KOPT-K1 (cell line): ENCODE results near the gene GPER1.

Experiments
- H3K27ac ChIP-seq: fragments of 200-600 bp; sonication (generic); 2 replicates; pipeline ENCODE4 v1.5.1; 2016; ENCODE audit warnings: antibody characterized with exemption, mild to moderate bottlenecking, low read depth, low read length; ENCODE audit not compliant: poor library complexity, severe bottlenecking
- H3K36me3 ChIP-seq: fragments of 200-600 bp; sonication (generic); 2 replicates; pipeline ENCODE4 v1.5.1; 2017; ENCODE audit warnings: antibody characterized with exemption, mild to moderate bottlenecking, low read length, moderate library complexity; ENCODE audit not compliant: insufficient read depth
- H3K9me3 ChIP-seq: fragments of 200-600 bp; sonication (generic); 2 replicates; pipeline ENCODE4 v1.5.1; 2017; ENCODE audit warnings: antibody characterized with exemption, low read length, mild to moderate bottlenecking; ENCODE audit not compliant: insufficient read depth, poor library complexity, severe bottlenecking

GPER1 gene

GRCh38 chr7:1050254-1050906 is 37.5 kb upstream of the GPER1 start:
- Histone ChIP-seq H3K27ac (no peak overlapping the region), H3K9me3 (no peaks in the 10 kb centered on the region), H3K36me3 (no peaks in the 10 kb centered on the region)

DNA sequence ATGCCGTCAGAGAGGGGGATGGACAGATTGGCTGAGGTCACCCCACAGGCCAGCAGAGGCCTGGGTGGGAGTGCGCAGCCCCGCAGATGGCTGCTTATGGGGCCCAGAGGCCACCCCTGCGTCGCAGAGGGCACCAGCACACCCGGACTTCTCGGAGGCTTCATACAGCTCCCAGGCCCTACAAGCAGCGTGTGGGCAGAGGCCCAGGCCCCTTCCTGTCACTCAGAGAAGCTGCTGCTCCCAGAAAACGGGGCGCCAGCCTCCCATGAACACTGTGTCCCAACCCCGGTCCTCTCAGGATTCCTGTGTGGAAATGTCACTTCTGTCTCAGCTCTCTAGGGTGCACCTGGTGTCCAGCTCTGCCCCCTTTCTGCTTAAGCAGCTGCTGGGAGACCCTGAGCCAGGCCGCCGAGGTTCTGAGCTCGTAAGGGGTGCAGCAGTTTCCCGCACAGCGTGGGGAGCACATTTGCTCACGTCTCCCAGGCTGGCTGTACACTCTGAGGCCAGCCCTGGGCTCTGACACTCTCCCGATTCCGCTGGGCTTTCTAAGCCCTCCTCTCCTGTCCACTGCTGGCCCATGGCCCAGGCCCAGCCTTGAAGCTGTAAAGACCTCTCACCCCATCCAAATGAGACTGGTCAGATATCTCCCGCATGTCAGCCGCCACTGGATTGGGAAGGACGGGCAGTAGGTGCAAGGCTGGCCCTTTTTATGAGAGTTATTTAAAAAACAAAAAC is 36.8 kb upstream of the GPER1 start:
- Histone ChIP-seq H3K36me3 (no peaks in the 10 kb centered on the region), H3K9me3 (no peaks in the 10 kb centered on the region), H3K27ac (no peak overlapping the region)

- no peak overlapping the region for H3K27ac ChIP-seq
- no peaks in the 10 kb centered on the region for H3K36me3 ChIP-seq
- H3K9me3 ChIP-seq = no peaks in the 10 kb centered on the region
These were observed 35.7 kb upstream of the GPER1 start for GRCh38 chr7:1052031-1052818.

DNA sequence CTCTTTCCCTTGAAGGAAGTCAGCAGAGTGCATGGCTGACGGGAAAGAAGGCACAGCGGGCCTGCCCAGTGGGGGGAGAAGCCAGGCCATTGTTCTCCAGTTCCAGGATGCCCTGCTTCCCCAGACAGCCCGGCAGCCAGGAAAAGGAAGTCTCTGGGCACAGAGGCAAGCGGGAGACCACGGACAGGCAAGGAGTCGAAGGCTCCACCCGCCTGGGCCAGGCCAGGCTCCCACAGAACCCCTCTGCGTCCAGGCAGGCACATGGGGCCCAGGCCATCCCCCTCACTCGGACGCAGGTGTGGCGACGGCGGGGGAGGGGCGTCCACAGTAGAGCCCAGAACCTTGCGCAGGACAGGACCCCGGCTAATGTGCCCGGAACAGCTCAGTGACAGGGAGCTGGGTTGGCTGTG is 34.9 kb upstream of the GPER1 start:
- Histone ChIP-seq H3K9me3 (no peaks in the 10 kb centered on the region), H3K27ac (no peak overlapping the region), H3K36me3 (no peaks in the 10 kb centered on the region)

- no peaks in the 10 kb centered on the region for H3K9me3 ChIP-seq
- no peak overlapping the region for H3K27ac ChIP-seq
- no peaks in the 10 kb centered on the region for H3K36me3 ChIP-seq
These were observed 34.0 kb upstream of the GPER1 start for GRCh38 chr7:1053816-1054370.

GRCh38 chr7:1054438-1054837 is 33.5 kb upstream of the GPER1 start:
- Histone ChIP-seq H3K27ac (no peak overlapping the region), H3K36me3 (no peaks in the 10 kb centered on the region), H3K9me3 (no peaks in the 10 kb centered on the region)

GRCh38 chr7:1054861-1055450 is 33.0 kb upstream of the GPER1 start:
- Histone ChIP-seq H3K27ac (no peak overlapping the region), H3K9me3 (no peaks in the 10 kb centered on the region), H3K36me3 (no peaks in the 10 kb centered on the region)

DNA sequence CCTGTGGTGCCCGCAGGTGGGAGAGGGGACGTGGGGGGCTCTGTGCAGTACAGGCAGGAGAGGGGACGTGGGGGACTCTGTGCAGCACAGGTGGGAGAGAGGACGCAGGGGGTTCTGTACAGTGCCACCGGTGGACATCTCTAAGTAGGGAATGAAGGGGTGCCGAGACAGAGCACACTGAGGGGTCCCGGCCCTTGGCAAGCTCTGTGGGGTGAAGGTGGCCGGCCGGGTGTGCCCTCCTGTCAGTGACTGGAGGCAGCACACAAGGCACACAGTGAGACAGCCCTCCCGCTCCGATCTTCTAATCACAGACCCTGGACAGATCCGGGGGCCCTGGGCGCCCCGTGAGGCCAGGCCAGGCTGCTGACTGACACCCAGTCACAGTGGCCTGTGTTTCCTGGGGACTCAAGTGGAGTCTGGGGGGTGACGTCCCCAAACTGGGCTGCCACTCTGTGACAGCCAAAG is 32.4 kb upstream of the GPER1 start:
- H3K27ac ChIP-seq = no peak overlapping the region
- no peaks in the 10 kb centered on the region for H3K9me3 ChIP-seq
- no peaks in the 10 kb centered on the region for H3K36me3 ChIP-seq

DNA sequence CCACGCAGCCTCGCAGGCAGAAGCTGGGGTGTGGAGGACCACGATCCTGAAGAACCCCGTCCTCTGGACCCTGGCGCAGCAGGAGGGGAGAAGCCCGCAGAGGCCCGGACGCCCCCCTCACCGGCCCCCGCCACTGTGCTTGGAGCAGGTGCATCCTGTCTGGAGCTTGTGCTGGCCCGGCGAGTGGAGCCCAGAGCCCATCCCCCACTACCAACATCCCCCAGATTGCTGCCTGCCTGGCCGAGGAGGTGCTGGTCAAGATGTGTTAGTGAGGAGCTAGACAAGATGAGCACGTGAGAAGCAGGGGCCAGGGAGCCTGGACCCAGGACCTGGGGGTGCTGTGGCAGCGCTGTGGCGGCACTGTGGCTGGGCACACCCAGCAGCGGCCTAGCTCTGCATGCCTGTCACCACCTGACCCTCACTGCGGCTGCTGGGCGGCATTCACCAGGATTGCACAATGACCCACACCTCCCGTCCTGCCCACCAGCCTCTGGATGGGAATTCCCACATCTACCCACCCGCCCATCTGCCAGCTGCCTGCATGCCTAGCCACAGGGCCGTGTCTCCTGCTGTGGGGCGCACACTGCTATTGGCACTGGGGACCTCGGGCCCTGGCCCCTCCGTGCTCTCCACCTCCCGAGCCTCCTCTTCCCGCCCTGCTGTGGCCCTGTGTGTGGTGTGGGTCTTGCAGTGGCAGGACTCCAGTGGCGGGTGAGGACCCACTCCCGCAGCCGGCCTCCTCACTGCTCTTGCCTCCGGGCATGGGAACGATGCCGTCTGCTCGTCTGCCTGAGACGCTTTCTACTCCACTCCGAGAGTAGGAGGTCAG is 31.7 kb upstream of the GPER1 start:
- H3K27ac ChIP-seq = no peak overlapping the region
- no peaks in the 10 kb centered on the region for H3K36me3 ChIP-seq
- no peaks in the 10 kb centered on the region for H3K9me3 ChIP-seq

DNA sequence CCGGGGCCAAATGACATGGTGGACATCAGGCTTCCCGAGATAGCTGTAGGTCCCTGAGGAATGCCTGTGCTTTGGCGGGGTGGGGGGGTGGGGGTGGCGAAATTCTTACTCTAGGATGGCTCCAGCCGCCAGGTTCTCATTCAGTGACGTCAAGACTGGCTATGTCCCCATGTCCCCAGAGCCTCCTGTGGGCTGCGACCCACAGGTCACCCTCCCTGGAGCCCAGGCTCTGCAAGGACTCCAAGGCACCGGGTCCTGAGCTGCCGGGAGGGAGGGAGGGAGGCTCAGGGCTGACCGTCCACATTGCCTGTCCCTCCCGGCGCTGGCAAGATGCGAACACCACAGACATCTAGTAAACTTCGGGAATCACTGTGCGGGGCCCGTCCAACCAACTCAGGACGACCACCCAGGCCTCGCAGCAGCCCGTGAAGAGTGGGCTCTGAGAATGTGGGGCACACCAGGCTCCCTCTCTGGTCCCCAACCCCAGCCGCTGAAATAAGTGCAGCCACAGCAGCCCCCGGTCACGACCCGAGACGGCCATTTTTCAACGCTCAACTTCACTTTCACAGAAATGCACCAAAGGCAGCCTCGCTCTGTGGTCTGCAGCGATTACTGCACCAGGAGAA is 31.0 kb upstream of the GPER1 start:
- H3K9me3 ChIP-seq = no peaks in the 10 kb centered on the region
- no peaks in the 10 kb centered on the region for H3K36me3 ChIP-seq
- H3K27ac ChIP-seq = no peak overlapping the region

DNA sequence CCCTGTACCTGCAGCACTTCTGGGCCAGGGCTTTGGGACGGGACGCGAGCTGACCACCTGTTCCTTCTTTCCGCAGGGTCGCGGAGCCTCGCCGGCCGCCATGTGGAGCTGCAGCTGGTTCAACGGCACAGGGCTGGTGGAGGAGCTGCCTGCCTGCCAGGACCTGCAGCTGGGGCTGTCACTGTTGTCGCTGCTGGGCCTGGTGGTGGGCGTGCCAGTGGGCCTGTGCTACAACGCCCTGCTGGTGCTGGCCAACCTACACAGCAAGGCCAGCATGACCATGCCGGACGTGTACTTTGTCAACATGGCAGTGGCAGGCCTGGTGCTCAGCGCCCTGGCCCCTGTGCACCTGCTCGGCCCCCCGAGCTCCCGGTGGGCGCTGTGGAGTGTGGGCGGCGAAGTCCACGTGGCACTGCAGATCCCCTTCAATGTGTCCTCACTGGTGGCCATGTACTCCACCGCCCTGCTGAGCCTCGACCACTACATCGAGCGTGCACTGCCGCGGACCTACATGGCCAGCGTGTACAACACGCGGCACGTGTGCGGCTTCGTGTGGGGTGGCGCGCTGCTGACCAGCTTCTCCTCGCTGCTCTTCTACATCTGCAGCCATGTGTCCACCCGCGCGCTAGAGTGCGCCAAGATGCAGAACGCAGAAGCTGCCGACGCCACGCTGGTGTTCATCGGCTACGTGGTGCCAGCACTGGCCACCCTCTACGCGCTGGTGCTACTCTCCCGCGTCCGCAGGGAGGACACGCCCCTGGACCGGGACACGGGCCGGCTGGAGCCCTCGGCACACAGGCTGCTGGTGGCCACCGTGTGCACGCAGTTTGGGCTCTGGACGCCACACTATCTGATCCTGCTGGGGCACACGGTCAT is 30.3 kb upstream of the GPER1 start:
- no peaks in the 10 kb centered on the region for H3K36me3 ChIP-seq
- H3K27ac ChIP-seq = no peak overlapping the region
- H3K9me3 ChIP-seq = no peaks in the 10 kb centered on the region

DNA sequence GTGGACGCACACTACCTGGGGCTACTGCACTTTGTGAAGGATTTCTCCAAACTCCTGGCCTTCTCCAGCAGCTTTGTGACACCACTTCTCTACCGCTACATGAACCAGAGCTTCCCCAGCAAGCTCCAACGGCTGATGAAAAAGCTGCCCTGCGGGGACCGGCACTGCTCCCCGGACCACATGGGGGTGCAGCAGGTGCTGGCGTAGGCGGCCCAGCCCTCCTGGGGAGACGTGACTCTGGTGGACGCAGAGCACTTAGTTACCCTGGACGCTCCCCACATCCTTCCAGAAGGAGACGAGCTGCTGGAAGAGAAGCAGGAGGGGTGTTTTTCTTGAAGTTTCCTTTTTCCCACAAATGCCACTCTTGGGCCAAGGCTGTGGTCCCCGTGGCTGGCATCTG is 29.6 kb upstream of the GPER1 start:
- Histone ChIP-seq H3K27ac (no peak overlapping the region), H3K36me3 (no peaks in the 10 kb centered on the region), H3K9me3 (no peaks in the 10 kb centered on the region)

GRCh38 chr7:1058821-1059199 is 29.1 kb upstream of the GPER1 start:
- H3K36me3 ChIP-seq = no peaks in the 10 kb centered on the region
- H3K27ac ChIP-seq = no peak overlapping the region
- H3K9me3 ChIP-seq = no peaks in the 10 kb centered on the region
